HG03159 (cell line): ENCODE results near the gene MAP2K5.

Source experiments
- ATAC-seq: cut with Tn5 transposase; IDR thresholded peaks from one replicate; pipeline ENCODE4 v1.9.1; 2021; ENCODE audit warnings: mild to moderate bottlenecking, moderate library complexity; ENCODE audit not compliant: unreplicated experiment

MAP2K5 gene

GRCh38 chr15:67777773-67778172, 235.3 kb downstream of the MAP2K5 start:
- no peak for ATAC-seq

GRCh38 chr15:67778968-67779548, 236.6 kb downstream of the MAP2K5 start:
- no peak for ATAC-seq

- no peak for ATAC-seq
These were observed 237.1 kb downstream of the MAP2K5 start for GRCh38 chr15:67779549-67780111.

- no peak for ATAC-seq
These were observed 238.6 kb downstream of the MAP2K5 start for GRCh38 chr15:67781061-67781460.

GRCh38 chr15:67781907-67782690, 239.6 kb downstream of the MAP2K5 start:
- ATAC-seq = no peak

- ATAC-seq = no peak
These were observed 240.1 kb downstream of the MAP2K5 start for GRCh38 chr15:67782691-67782991.

- peak; percentile 57 for ATAC-seq
These were observed 240.8 kb downstream of the MAP2K5 start for GRCh38 chr15:67783303-67783702.

- peak; percentile 84 for ATAC-seq
These were observed 241.7 kb downstream of the MAP2K5 start for GRCh38 chr15:67784090-67784781.

- peak; percentile 5 for ATAC-seq
These were observed 242.4 kb downstream of the MAP2K5 start for GRCh38 chr15:67784856-67785430.

DNA sequence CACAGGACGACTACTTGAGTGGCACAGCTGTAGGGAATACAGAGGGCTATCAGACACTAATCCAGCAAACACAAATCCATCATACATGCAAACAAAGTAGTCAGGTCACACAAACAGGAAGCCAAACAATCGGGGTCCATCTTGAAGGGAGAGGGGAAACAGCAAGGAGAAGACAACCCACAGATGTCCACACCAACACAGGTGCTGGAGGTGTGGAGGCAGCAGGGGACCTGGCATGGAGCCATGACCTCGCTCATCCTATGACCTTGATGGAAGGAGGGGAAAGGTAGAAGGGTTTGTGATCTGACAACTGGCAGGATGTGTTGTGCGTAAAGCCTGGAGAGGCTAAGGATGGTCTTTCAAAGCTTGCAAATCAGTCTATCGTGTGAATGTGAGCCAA, 242.9 kb downstream of the MAP2K5 start:
- ATAC-seq = no peak

DNA sequence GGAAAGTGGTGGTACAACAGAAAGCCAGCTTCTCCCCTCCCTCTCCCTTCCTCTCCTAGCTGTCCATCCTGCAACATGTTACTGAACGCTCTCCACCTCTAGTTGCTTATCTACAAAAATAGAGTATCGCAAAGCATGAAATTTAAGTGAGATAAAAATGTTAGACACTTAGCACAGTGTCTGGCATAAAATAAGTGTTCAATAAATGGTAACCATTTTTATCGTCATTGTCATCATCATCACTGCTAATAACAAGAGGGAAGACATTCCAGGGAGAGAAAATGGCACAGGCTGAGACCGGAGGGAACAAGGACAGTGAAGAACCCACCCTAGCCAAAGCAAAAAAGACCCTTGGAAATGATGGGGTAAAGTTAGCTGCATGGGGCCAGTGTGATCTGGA, 244.1 kb downstream of the MAP2K5 start:
- ATAC-seq = no peak

GRCh38 chr15:67788986-67789385, 246.5 kb downstream of the MAP2K5 start:
- ATAC-seq = no peak

GRCh38 chr15:67790610-67791319, 248.3 kb downstream of the MAP2K5 start:
- no peak for ATAC-seq

GRCh38 chr15:67792250-67792942, 249.9 kb downstream of the MAP2K5 start:
- no peak for ATAC-seq

DNA sequence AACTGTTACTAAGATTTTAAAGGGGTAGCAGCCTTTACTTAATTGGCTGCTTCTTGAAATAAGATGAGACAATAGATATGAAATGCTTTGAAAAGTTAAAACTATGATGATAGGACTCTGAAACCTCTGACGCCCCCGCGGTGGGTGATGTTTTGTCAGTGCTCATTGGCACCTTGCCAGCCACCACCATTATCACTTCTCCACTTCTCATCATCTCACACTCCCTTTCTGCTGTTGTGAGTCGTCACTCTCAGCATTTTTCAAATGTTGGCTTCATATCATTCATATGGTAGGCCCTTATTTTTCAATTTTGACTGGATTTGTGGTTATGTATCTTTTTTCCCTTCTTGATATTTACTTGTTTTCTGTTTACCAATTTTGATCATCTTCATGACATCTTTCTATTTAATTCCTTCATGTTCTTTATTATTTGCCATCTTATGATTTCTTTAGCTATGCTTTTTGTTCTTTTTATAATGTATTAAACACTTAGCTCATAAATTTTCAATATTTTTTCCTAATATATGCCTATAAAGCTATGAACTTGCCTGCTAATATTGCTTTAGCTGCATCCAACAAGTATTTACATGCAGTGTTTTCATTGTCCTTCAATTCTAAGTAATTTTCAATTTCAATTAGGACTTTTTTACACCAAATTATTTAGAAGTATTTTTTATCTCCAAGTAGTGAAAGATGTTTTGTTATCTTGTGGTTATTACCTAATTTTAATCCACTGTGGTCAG, 252.5 kb downstream of the MAP2K5 start:
- ATAC-seq = no peak

- ATAC-seq = no peak
These were observed 254.0 kb downstream of the MAP2K5 start for GRCh38 chr15:67796196-67797127.

DNA sequence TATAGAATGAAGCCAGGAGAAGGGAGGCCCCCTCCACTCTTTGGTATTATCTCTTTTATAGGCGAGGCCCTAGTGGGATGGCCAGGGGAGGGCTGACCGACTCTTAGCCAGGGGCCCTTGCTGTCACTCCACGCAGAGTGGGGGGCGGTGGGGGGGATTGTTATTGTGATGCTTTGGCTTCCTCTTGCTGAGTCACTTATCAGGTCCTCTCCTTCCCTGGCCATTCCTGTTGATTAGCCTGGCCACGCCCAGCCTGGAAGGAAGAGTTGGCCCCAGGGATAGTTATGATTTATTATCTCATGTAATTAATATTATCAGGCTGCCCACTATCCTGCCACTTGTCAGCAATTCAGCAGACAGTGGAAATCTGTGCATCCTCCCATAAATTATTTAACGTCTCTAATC, 257.3 kb downstream of the MAP2K5 start:
- ATAC-seq = no peak

GRCh38 chr15:67801142-67801541, 258.6 kb downstream of the MAP2K5 start:
- ATAC-seq = no peak
